Measurements from ENCODE around the gene C3orf49.

The C3orf49 gene

DNA sequence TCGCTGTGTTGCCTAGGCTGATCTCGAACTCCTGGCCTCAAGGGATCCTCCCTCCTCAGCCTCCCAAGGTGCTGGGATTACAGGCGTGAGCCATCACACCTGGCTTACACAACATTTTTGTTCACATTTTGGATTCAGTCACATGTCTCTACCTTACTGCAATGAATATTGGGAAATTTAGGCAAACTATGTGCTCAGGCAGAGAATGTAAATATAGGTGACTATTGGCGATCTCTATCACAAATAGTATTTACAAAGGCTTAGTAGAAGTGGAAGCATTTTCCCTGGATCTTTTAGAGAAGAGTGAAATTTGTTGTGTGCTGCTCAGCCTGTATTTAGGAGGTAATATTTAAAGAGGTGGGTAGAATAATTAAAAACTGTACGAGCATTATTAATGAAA is 72.4 kb downstream of the C3orf49 start:
- H3K4me3 ChIP-seq (replicated peaks; ENCODE audit: insufficient read depth, low read length): no peak overlapping the region
- H3K27ac ChIP-seq (replicated peaks): no peak overlapping the region
- no peaks in the 10 kb centered on the region for H3K27me3 ChIP-seq (ENCODE audit: insufficient read depth, poor library complexity, severe bottlenecking)
- no peak for DNase-seq (ENCODE audit: low read depth in 1 of 2, low spot score in 1 of 2)
- TF ChIP-seq POLR2AphosphoS5 (IDR thresholded peaks at IDR 0.05; ENCODE audit: low read depth) (no peak), SPI1 (IDR thresholded peaks at IDR 0.05; ENCODE audit: borderline replicate concordance, low read depth) (no peak), GABPA (IDR thresholded peaks at IDR 0.05; ENCODE audit: low read depth) (no peak)
- TF ChIP-seq, protein P1, sequence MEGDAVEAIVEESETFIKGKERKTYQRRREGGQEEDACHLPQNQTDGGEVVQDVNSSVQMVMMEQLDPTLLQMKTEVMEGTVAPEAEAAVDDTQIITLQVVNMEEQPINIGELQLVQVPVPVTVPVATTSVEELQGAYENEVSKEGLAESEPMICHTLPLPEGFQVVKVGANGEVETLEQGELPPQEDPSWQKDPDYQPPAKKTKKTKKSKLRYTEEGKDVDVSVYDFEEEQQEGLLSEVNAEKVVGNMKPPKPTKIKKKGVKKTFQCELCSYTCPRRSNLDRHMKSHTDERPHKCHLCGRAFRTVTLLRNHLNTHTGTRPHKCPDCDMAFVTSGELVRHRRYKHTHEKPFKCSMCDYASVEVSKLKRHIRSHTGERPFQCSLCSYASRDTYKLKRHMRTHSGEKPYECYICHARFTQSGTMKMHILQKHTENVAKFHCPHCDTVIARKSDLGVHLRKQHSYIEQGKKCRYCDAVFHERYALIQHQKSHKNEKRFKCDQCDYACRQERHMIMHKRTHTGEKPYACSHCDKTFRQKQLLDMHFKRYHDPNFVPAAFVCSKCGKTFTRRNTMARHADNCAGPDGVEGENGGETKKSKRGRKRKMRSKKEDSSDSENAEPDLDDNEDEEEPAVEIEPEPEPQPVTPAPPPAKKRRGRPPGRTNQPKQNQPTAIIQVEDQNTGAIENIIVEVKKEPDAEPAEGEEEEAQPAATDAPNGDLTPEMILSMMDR (IDR thresholded peaks at IDR 0.05; ENCODE audit: insufficient read depth, low read length): no peak
- TF ChIP-seq, protein P2, sequence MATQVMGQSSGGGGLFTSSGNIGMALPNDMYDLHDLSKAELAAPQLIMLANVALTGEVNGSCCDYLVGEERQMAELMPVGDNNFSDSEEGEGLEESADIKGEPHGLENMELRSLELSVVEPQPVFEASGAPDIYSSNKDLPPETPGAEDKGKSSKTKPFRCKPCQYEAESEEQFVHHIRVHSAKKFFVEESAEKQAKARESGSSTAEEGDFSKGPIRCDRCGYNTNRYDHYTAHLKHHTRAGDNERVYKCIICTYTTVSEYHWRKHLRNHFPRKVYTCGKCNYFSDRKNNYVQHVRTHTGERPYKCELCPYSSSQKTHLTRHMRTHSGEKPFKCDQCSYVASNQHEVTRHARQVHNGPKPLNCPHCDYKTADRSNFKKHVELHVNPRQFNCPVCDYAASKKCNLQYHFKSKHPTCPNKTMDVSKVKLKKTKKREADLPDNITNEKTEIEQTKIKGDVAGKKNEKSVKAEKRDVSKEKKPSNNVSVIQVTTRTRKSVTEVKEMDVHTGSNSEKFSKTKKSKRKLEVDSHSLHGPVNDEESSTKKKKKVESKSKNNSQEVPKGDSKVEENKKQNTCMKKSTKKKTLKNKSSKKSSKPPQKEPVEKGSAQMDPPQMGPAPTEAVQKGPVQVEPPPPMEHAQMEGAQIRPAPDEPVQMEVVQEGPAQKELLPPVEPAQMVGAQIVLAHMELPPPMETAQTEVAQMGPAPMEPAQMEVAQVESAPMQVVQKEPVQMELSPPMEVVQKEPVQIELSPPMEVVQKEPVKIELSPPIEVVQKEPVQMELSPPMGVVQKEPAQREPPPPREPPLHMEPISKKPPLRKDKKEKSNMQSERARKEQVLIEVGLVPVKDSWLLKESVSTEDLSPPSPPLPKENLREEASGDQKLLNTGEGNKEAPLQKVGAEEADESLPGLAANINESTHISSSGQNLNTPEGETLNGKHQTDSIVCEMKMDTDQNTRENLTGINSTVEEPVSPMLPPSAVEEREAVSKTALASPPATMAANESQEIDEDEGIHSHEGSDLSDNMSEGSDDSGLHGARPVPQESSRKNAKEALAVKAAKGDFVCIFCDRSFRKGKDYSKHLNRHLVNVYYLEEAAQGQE (IDR thresholded peaks at IDR 0.05; ENCODE audit: insufficient replicate concordance, low read depth): no peak

DNA sequence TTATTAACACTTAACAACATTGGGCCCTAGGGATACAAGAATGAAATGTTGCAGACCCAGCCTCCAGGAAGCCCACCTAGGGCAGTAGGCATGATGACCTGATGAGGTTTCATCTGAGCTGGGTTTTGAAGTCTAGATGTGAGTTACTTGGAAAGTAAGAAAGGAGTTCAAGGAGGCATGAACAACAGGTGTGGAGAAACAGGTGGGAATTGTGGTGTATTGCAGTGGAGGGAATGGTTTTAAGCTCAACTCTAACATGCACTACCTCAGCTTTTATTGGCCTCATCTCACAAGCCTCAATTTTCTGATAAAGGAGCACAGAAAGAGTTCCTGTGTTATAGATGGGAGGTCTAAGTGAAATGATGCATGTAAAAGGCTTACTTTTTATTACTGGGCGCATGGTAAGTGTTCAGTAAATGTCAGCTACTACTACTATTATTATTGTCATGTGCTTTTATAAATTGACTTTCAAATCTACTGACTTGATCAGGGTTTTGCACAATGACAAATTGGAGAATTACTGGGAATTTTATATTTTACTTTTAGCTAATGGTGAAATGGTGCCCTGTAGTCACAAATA is 73.8 kb downstream of the C3orf49 start:
- H3K4me3 ChIP-seq (replicated peaks; ENCODE audit: insufficient read depth, low read length): no peak overlapping the region
- H3K27ac ChIP-seq (replicated peaks): no peak overlapping the region
- H3K27me3 ChIP-seq (ENCODE audit: insufficient read depth, poor library complexity, severe bottlenecking): no peaks in the 10 kb centered on the region
- no peak for DNase-seq (ENCODE audit: low read depth in 1 of 2, low spot score in 1 of 2)
- no peak for TF ChIP-seq POLR2AphosphoS5 (IDR thresholded peaks at IDR 0.05; ENCODE audit: low read depth)
- no peak for TF ChIP-seq GABPA (IDR thresholded peaks at IDR 0.05; ENCODE audit: low read depth)
- TF ChIP-seq, protein P2 (IDR thresholded peaks at IDR 0.05; ENCODE audit: insufficient replicate concordance, low read depth): no peak
- TF ChIP-seq, protein P1 (IDR thresholded peaks at IDR 0.05; ENCODE audit: insufficient read depth, low read length): no peak
- no peak for TF ChIP-seq SPI1 (IDR thresholded peaks at IDR 0.05; ENCODE audit: borderline replicate concordance, low read depth)

DNA sequence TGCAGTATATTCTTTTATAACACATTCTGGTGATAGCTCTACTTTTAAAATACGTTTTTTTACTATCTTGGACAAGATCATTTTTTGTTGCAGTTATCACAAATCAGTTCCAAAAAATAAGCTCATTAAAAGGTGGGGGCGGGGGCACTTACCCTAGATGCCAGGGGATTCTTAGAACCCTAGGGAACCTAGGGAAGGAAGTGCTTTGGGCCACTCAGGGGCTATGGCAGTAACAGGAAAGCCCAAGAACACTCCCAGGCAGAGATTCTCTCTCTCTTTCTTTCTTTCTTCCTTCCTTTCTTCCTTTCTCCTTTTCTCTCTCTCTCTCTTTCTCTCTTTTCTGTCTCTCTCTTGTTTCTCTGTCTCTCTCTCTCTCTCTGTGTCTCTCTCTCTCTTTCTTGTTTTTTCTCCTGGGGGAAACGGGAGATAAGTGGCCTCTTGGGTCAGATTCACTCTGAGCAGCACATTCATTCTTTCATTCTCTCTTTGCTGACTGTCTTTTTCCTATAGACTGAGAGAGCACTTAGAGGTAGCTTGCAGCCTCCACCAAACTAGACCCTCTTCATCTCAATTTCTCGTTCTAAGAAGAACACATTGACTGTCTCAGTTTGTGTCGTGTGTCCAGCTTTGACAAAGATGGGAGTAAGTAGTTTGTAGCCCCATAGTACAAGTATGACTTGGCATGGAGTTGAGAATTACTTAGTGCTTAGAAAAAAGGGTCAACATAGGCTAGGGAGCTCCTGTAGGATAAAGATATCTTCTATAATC is 76.5 kb downstream of the C3orf49 start:
- Histone ChIP-seq H3K27ac (replicated peaks) (no peak overlapping the region), H3K4me3 (replicated peaks; ENCODE audit: insufficient read depth, low read length) (no peak overlapping the region), H3K27me3 (ENCODE audit: insufficient read depth, poor library complexity, severe bottlenecking) (no peaks in the 10 kb centered on the region)
- TF ChIP-seq SPI1 (IDR thresholded peaks at IDR 0.05; ENCODE audit: borderline replicate concordance, low read depth) (no peak), POLR2AphosphoS5 (IDR thresholded peaks at IDR 0.05; ENCODE audit: low read depth) (no peak), GABPA (IDR thresholded peaks at IDR 0.05; ENCODE audit: low read depth) (no peak)
- TF ChIP-seq, protein P1 (IDR thresholded peaks at IDR 0.05; ENCODE audit: insufficient read depth, low read length): no peak
- TF ChIP-seq, protein P2 (IDR thresholded peaks at IDR 0.05; ENCODE audit: insufficient replicate concordance, low read depth): no peak
- DNase-seq (ENCODE audit: low read depth in 1 of 2, low spot score in 1 of 2): no peak

Data from HL-60 (cell line).